HG03354 (cell line): Measurements from ENCODE around the gene TLL2.

Experiments used
- ATAC-seq: cut with Tn5 transposase; IDR thresholded peaks from one replicate; pipeline ENCODE4 v1.9.1; 2021; ENCODE audit warnings: mild to moderate bottlenecking; ENCODE audit not compliant: unreplicated experiment, poor library complexity, severe bottlenecking

TLL2 gene

GRCh38 chr10:96509017-96509641 lies 4.6 kb downstream of the TLL2 start:
- ATAC-seq: no peak

- ATAC-seq: no peak
Measured at GRCh38 chr10:96507044-96507443, 6.7 kb downstream of the TLL2 start.

- no peak for ATAC-seq
Measured at GRCh38 chr10:96505150-96506136, 8.3 kb downstream of the TLL2 start.

- no peak for ATAC-seq
Measured at GRCh38 chr10:96502561-96503282, 11.0 kb downstream of the TLL2 start.

GRCh38 chr10:96501985-96502384 lies 11.7 kb downstream of the TLL2 start:
- no peak for ATAC-seq

- ATAC-seq: no peak
Measured at GRCh38 chr10:96500519-96500918, 13.2 kb downstream of the TLL2 start.

GRCh38 chr10:96500050-96500449 lies 13.7 kb downstream of the TLL2 start:
- no peak for ATAC-seq

- ATAC-seq: no peak
Measured at GRCh38 chr10:96497391-96497790, 16.3 kb downstream of the TLL2 start.

GRCh38 chr10:96496281-96496925 lies 17.3 kb downstream of the TLL2 start:
- no peak for ATAC-seq

GRCh38 chr10:96495544-96495943 lies 18.2 kb downstream of the TLL2 start:
- no peak for ATAC-seq

- no peak for ATAC-seq
Measured at GRCh38 chr10:96494694-96495093, 19.0 kb downstream of the TLL2 start.

- ATAC-seq: no peak
Measured at GRCh38 chr10:96493871-96494525, 19.7 kb downstream of the TLL2 start.

- no peak for ATAC-seq
Measured at GRCh38 chr10:96493254-96493653, 20.5 kb downstream of the TLL2 start.

GRCh38 chr10:96491303-96491702 lies 22.4 kb downstream of the TLL2 start:
- no peak for ATAC-seq

GRCh38 chr10:96488161-96488935 lies 25.4 kb downstream of the TLL2 start:
- no peak for ATAC-seq

- no peak for ATAC-seq
Measured at GRCh38 chr10:96482815-96483588, 30.7 kb downstream of the TLL2 start.

- no peak for ATAC-seq
Measured at GRCh38 chr10:96478355-96478754, 35.4 kb downstream of the TLL2 start.

GRCh38 chr10:96473866-96474265 lies 39.9 kb downstream of the TLL2 start:
- no peak for ATAC-seq
